ENCODE measurements around the gene CPNE8. TPM values are rescaled to one million over a fixed set of nuclear protein-coding genes. Genes with fewer than 3 reads are reported as not detected.

CPNE8 gene
- total RNA-seq, 4 donors from 2014 or later = 3.8 to 7.0 (median 4.6) TPM

GRCh38 chr12:38838056-38838850, 67.1 kb downstream of the CPNE8 start:
- intact Hi-C loops (cut with DNase I; ENCODE audit: low total_unique reads) = no loop called here
- in situ Hi-C loops (cut with MboI; ENCODE audit: low sequenced_read_pairs in 4 of 4) = no loop called here
- no peak for TF ChIP-seq POLR2A (IDR thresholded peaks at IDR 0.05)
- TF ChIP-seq CTCF (IDR thresholded peaks at IDR 0.05 in 4 of 5, conservative IDR thresholded peaks at IDR 0.05 in 1 of 5) = no peak
- Histone ChIP-seq H3K36me3 (no peaks in the 10 kb centered on the region), H3K4me1 (no peaks in the 10 kb centered on the region), H3K27me3 (no peaks in the 10 kb centered on the region), H3K4me3 (no peak overlapping the region), H3K9me3 (no peaks in the 10 kb centered on the region), H3K27ac (no peak overlapping the region)
- DNase-seq (no peak), ATAC-seq (no peak)

GRCh38 chr12:38831715-38832114, 73.7 kb downstream of the CPNE8 start:
- ATAC-seq (no peak), DNase-seq (no peak)
- Histone ChIP-seq H3K27me3 (no peaks in the 10 kb centered on the region), H3K9me3 (no peaks in the 10 kb centered on the region), H3K27ac (no peak overlapping the region), H3K36me3 (no peaks in the 10 kb centered on the region), H3K4me3 (no peak overlapping the region), H3K4me1 (no peaks in the 10 kb centered on the region)
- intact Hi-C loops (cut with DNase I; ENCODE audit: low total_unique reads) = no loop called here
- in situ Hi-C loops (cut with MboI; ENCODE audit: low sequenced_read_pairs in 4 of 4) = no loop called here
- TF ChIP-seq POLR2A (IDR thresholded peaks at IDR 0.05) (no peak), CTCF (IDR thresholded peaks at IDR 0.05 in 4 of 5, conservative IDR thresholded peaks at IDR 0.05 in 1 of 5) (no peak)

- intact Hi-C loops (cut with DNase I; ENCODE audit: low total_unique reads) = no loop called here
- Histone ChIP-seq H3K4me1 (no peaks in the 10 kb centered on the region), H3K4me3 (no peak overlapping the region), H3K36me3 (no peaks in the 10 kb centered on the region), H3K27me3 (no peaks in the 10 kb centered on the region), H3K27ac (no peak overlapping the region), H3K9me3 (no peaks in the 10 kb centered on the region)
- in situ Hi-C loops (cut with MboI; ENCODE audit: low sequenced_read_pairs in 4 of 4) = no loop called here
- no peak for TF ChIP-seq POLR2A (IDR thresholded peaks at IDR 0.05)
- no peak for TF ChIP-seq CTCF (IDR thresholded peaks at IDR 0.05 in 4 of 5, conservative IDR thresholded peaks at IDR 0.05 in 1 of 5)
- no peak for DNase-seq
- ATAC-seq = no peak
These were observed 80.4 kb downstream of the CPNE8 start for GRCh38 chr12:38825006-38825405.

GRCh38 chr12:38823738-38824137, 81.7 kb downstream of the CPNE8 start:
- DNase-seq = no peak
- Histone ChIP-seq H3K4me1 (no peaks in the 10 kb centered on the region), H3K36me3 (no peaks in the 10 kb centered on the region), H3K4me3 (no peak overlapping the region), H3K27me3 (no peaks in the 10 kb centered on the region), H3K27ac (no peak overlapping the region), H3K9me3 (no peaks in the 10 kb centered on the region)
- no peak for TF ChIP-seq CTCF (IDR thresholded peaks at IDR 0.05 in 4 of 5, conservative IDR thresholded peaks at IDR 0.05 in 1 of 5)
- no peak for TF ChIP-seq POLR2A (IDR thresholded peaks at IDR 0.05)
- no peak for ATAC-seq
- intact Hi-C loops (cut with DNase I; ENCODE audit: low total_unique reads) = no loop called here
- in situ Hi-C loops (cut with MboI; ENCODE audit: low sequenced_read_pairs in 4 of 4) = no loop called here

GRCh38 chr12:38823314-38823713, 82.1 kb downstream of the CPNE8 start:
- Histone ChIP-seq H3K27me3 (no peaks in the 10 kb centered on the region), H3K9me3 (no peaks in the 10 kb centered on the region), H3K4me1 (no peaks in the 10 kb centered on the region), H3K36me3 (no peaks in the 10 kb centered on the region), H3K27ac (no peak overlapping the region), H3K4me3 (no peak overlapping the region)
- ATAC-seq (no peak), DNase-seq (no peak)
- in situ Hi-C loops (cut with MboI; ENCODE audit: low sequenced_read_pairs in 4 of 4) = no loop called here
- TF ChIP-seq CTCF (IDR thresholded peaks at IDR 0.05 in 4 of 5, conservative IDR thresholded peaks at IDR 0.05 in 1 of 5) (no peak), POLR2A (IDR thresholded peaks at IDR 0.05) (no peak)
- intact Hi-C loops (cut with DNase I; ENCODE audit: low total_unique reads) = no loop called here
